SU-DHL-6 (cell line): Measurements from ENCODE around the gene RHBDD3.

Source experiments
- CTCF ChIP-seq: fragments of 200-600 bp; sonication (generic); IDR thresholded peaks from one replicate; pipeline ENCODE4 v1.5.1; 2017; ENCODE audit warnings: antibody characterized with exemption, mild to moderate bottlenecking, low read length, moderate library complexity; ENCODE audit not compliant: insufficient read depth, poor library complexity, severe bottlenecking
- EZH2phosphoT487 ChIP-seq: fragments of 200-600 bp; sonication (generic), shearing (Covaris generic); conservative IDR thresholded peaks from 2 replicates; pipeline ENCODE4 v1.6.1; 2018; ENCODE audit warnings: mild to moderate bottlenecking, antibody characterized with exemption, low read length, moderate library complexity, mixed read lengths

- TF ChIP-seq CTCF (no peak), EZH2phosphoT487 (no peak)
Measured at GRCh38 chr22:29215012-29215860, 52.5 kb downstream of the RHBDD3 start.
